A673 (cell line): ENCODE measurements around the gene S100B. TPM values are rescaled to one million over a fixed set of nuclear protein-coding genes. Genes with fewer than 3 reads are reported as not detected.

Experiments used
- BruUV-seq: library from RNA; stranded (reverse); fragments of 400-500 nt; replicated peaks from 2 replicates; lab custom pipeline; 2021; lab: Mats Ljungman, UMichigan
- CTCF ChIA-PET: fragments of 300-600 bp; sonication (Branson Sonifier 250); formaldehyde crosslinking; loops from one replicate; lab custom pipeline; 2022; ENCODE audit warnings: antibody characterized with exemption; lab: Charles Lee
- POLR2A ChIA-PET: fragments of 300-600 bp; sonication (Branson Sonifier 250); formaldehyde crosslinking; loops from one replicate; lab custom pipeline; 2022; ENCODE audit warnings: antibody characterized with exemption; ENCODE audit not compliant: low non-redundant PET; lab: Charles Lee
- DNase-seq: peaks from one replicate; pipeline ENCODE4 v3.0.0-alpha.2; 2015; ENCODE audit warnings: low spot score
- H3K27ac ChIP-seq: fragments of 200-600 bp; sonication (generic); 2 replicates; pipeline ENCODE4 v1.5.1; 2016; ENCODE audit warnings: mixed run types, low read depth, mild to moderate bottlenecking, mixed read lengths, antibody characterized with exemption, low read length; ENCODE audit not compliant: poor library complexity, severe bottlenecking
- H3K27me3 ChIP-seq: fragments of 200-600 bp; sonication (generic); replicated peaks from 2 replicates; pipeline ENCODE4 v1.6.1; 2017; ENCODE audit warnings: mixed run types, low read depth, mild to moderate bottlenecking, mixed read lengths, antibody characterized with exemption, low read length; ENCODE audit not compliant: insufficient read depth, poor library complexity
- H3K36me3 ChIP-seq: fragments of 200-600 bp; sonication (generic); 2 replicates; pipeline ENCODE4 v1.6.1; 2016; ENCODE audit warnings: mixed run types, mild to moderate bottlenecking, mixed read lengths, antibody characterized with exemption, low read length; ENCODE audit not compliant: insufficient read depth, poor library complexity, severe bottlenecking
- H3K4me1 ChIP-seq: fragments of 200-600 bp; sonication (generic); 2 replicates; pipeline ENCODE4 v1.6.1; 2017; ENCODE audit warnings: mixed run types, mild to moderate bottlenecking, mixed read lengths, antibody characterized with exemption, low read length; ENCODE audit not compliant: insufficient read depth, poor library complexity, severe bottlenecking
- H3K4me3 ChIP-seq: fragments of 200-600 bp; sonication (generic); 2 replicates; pipeline ENCODE4 v1.5.1; 2016; ENCODE audit warnings: low read depth, mixed run types, mild to moderate bottlenecking, mixed read lengths, low read length; ENCODE audit not compliant: poor library complexity, severe bottlenecking
- H3K9me3 ChIP-seq: fragments of 200-600 bp; sonication (generic); 2 replicates; pipeline ENCODE4 v1.6.1; 2016; ENCODE audit warnings: mixed run types, low read depth, mild to moderate bottlenecking, mixed read lengths, antibody characterized with exemption, low read length; ENCODE audit not compliant: poor library complexity, severe bottlenecking
- CTCF ChIP-seq: fragments of 300-800, 200-600 bp; sonication (generic); conservative IDR thresholded peaks from 2 replicates; pipeline ENCODE4 v1.5.1; 2017; ENCODE audit warnings: low read depth, mild to moderate bottlenecking, antibody characterized with exemption, low read length, moderate library complexity, mixed read lengths
- EZH2 ChIP-seq: fragments of 200-600 bp; sonication (generic); IDR thresholded peaks from 2 replicates; pipeline ENCODE4 v1.6.1; 2017; ENCODE audit warnings: borderline replicate concordance, low read depth, mild to moderate bottlenecking, mixed read lengths, antibody characterized with exemption, low read length; ENCODE audit not compliant: poor library complexity, severe bottlenecking
- intact Hi-C: fragments of 100-400 bp; cut with micrococcal nuclease; formaldehyde crosslinking; loops from one replicate; pipeline ENCODE4 v1.10.0; 2022; ENCODE audit not compliant: unreplicated experiment
- total RNA-seq: library from RNA; stranded (reverse); gene quantifications from 2 replicates; pipeline ENCODE4 v1.2.3, GENCODE V29; 2021

S100B gene
- total RNA-seq, 1 experiment from 2014 or later: not detected

- ChIA-PET POLR2A (no interaction called here), CTCF (no interaction called here)
- Histone ChIP-seq H3K4me3 (no peak overlapping the region), H3K9me3 (no peaks in the 10 kb centered on the region), H3K27ac (no peak overlapping the region), H3K27me3 (no peaks in the 10 kb centered on the region), H3K36me3 (peaks cover 4% of the 10 kb centered on the region), H3K4me1 (no peaks in the 10 kb centered on the region)
- no peak for DNase-seq
- TF ChIP-seq EZH2: no peak
- TF ChIP-seq CTCF: no peak
- intact Hi-C loops: no loop called here
- BruUV-seq: no TSS peak
Observed at GRCh38 chr21:46557469-46557868, 47.4 kb downstream of the S100B start.

- Histone ChIP-seq H3K4me3 (no peak overlapping the region), H3K36me3 (peaks cover 4% of the 10 kb centered on the region), H3K9me3 (no peaks in the 10 kb centered on the region), H3K27me3 (no peaks in the 10 kb centered on the region), H3K4me1 (no peaks in the 10 kb centered on the region), H3K27ac (no peak overlapping the region)
- CTCF ChIA-PET: no interaction called here
- no TSS peak for BruUV-seq
- POLR2A ChIA-PET: interaction anchor here (0.7 kb wide), 1 partner anchor 244 kb away, joined by 3 read pairs; no protein-coding TSS in a partner anchor
- DNase-seq: no peak
- intact Hi-C loops: no loop called here
- TF ChIP-seq EZH2 (no peak), CTCF (no peak)
Observed at GRCh38 chr21:46556802-46557201, 48.1 kb downstream of the S100B start.

GRCh38 chr21:46555678-46556077 is 49.2 kb downstream of the S100B start:
- no peak for DNase-seq
- CTCF ChIA-PET: no interaction called here
- no TSS peak for BruUV-seq
- Histone ChIP-seq H3K9me3 (no peaks in the 10 kb centered on the region), H3K27ac (no peak overlapping the region), H3K4me1 (no peaks in the 10 kb centered on the region), H3K4me3 (no peak overlapping the region), H3K27me3 (no peaks in the 10 kb centered on the region), H3K36me3 (peaks cover 4% of the 10 kb centered on the region)
- intact Hi-C loops: no loop called here
- POLR2A ChIA-PET: no interaction called here
- TF ChIP-seq CTCF: no peak
- TF ChIP-seq EZH2: no peak
